Measurements from ENCODE around the gene EGLN1. TPM values are rescaled to one million over a fixed set of nuclear protein-coding genes. Genes with fewer than 3 reads are reported as not detected.

The EGLN1 gene
- total and polyA plus RNA-seq, 10 of the 15 experiments (the other 5 are each of a cell fraction or from before 2014, with no cell fraction given): 2.4 to 46.6 (median 8.7) TPM

DNA sequence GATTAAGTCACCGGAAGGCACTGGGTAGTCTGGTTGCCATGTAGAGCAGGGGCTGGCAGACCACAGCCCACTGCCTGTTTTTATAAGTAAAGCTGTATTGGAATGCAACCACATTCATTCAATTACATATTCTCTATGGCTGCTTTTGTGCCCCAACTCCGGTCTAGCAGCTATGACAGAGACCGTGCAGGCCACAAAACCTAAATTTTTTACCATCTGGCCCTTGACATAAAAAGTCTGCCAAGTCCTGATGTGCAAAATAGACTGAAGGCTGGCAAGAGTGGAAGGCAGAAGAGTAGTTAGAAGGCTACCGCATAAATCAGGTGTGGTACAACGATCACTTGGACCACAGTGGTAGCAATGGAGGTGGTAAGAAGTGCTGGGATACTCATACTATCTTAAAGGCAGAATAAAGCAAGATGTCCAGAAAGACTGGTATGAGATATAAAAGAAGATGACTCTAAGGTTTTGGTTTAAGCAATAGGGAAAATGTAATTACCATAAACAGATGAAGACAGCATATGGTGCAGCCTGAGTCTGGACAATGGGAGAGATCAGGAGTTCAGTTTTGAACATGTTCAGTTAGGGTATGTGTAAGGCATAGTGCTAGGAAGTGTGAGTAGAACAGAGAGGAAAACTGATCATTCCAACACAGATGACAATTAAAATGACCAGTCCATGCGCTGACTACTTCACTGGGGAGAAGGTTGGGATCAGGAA is 37.2 kb downstream of the EGLN1 start:
- BruUV-seq (replicated peaks): no TSS peak
- Histone ChIP-seq H3K4me1 (ENCODE audit: control insufficient read depth, insufficient read depth, low read length) (no peaks in the 10 kb centered on the region), H3K4me3 (no peak overlapping the region)

DNA sequence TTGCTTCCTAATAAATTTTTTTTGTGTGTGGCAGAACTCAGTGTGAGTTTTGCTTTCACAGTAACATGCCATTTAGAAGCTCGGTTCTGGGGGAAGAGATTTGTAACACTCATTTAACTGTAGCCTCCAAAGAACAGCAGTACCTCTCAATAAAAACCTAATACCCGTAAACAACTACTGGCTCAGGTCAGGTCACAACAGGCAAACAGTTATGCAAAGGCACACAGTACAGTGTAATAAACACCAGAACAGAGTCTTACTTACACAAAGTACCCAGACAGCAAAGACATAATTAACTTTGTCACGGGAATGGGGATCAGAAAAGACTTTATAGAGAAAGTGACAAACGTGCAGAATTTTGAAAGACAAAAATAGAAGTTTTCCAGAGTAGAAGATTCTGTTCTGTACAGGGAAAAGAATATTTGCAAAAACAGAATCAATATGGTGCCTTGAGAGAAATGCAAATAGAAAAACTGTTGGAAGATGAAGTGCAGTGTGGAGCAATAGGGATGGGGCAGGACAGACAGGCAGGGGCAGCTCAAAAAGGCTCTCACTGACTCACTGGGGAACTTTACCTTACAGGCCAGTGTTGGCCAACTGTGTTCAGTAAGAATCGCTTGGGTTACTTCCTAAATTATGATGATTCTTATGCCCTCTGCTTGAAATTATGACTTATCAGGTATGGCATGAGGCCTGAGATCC is 38.8 kb downstream of the EGLN1 start:
- RAD21 ChIA-PET (ENCODE audit: unreplicated experiment): no interaction called here
- Histone ChIP-seq H3K9ac (ENCODE audit: control insufficient read depth, insufficient read depth, low read length) (no peak overlapping the region), H2AFZ (ENCODE audit: control insufficient read depth, low read depth, low read length) (no peak overlapping the region), H3K79me2 (ENCODE audit: control insufficient read depth, insufficient read depth, low read length) (peaks cover 40% of the 10 kb centered on the region), H3K27me3 (replicated peaks in 1 of 2; ENCODE audit: control insufficient read depth in 2 of 2, insufficient read depth in 2 of 2, low read length in 1 of 2) (no peaks in the 10 kb centered on the region), H4K20me1 (ENCODE audit: control insufficient read depth, insufficient read depth) (peaks cover 2% of the 10 kb centered on the region; the same call in 1 of the 2 replicates), H3K4me1 (ENCODE audit: control insufficient read depth, insufficient read depth, low read length) (peaks cover 6% of the 10 kb centered on the region; the same call in 1 of the 2 replicates), H3K27ac (ENCODE audit: control insufficient read depth, insufficient read depth) (no peak overlapping the region), H3K4me2 (ENCODE audit: control insufficient read depth, insufficient read depth) (no peak overlapping the region), H3K9me3 (replicated peaks; ENCODE audit: control insufficient read depth, insufficient read depth, low read length) (no peaks in the 10 kb centered on the region), H3K36me3 (ENCODE audit: control insufficient read depth in 2 of 2, insufficient read depth in 2 of 2, low read length in 1 of 2) (no peaks in the 10 kb centered on the region; a peak in 1 of 4 replicates), H3K4me3 (no peak overlapping the region)
- DNase-seq (ENCODE audit: low read depth, low spot score): no peak
- FAIRE-seq: no peak
- ATAC-seq: no peak
- intact Hi-C loops (cut with micrococcal nuclease; ENCODE audit: unreplicated experiment) (no loop called here), in situ Hi-C loops (cut with MboI) (no loop called here)
- WGBS (ENCODE audit: insufficient coverage, insufficient replicate concordance, low lambda C conversion rate, missing lambda C conversion rate): 46% methylated on average over 5 of the region's 5 CpGs
- SMC1A ChIA-PET (ENCODE audit: uncharacterized antibody, unreplicated experiment): interaction anchor here (1.0 kb wide), 1 partner anchor 8 kb away, joined by 3 read pairs; no protein-coding TSS in a partner anchor
- POLR2A ChIA-PET: no interaction called here
- no TSS peak for BruUV-seq (replicated peaks)
- CTCF ChIA-PET: no interaction called here
- TF ChIP-seq SREBF2 (IDR thresholded peaks at IDR 0.05; ENCODE audit: low read length) (no peak), KDM1A (IDR thresholded peaks at IDR 0.05; ENCODE audit: borderline replicate concordance) (no peak), CBX3 (IDR thresholded peaks at IDR 0.05; ENCODE audit: borderline replicate concordance, low read depth) (no peak), CBFB (IDR thresholded peaks at IDR 0.05; ENCODE audit: low read depth) (no peak), ESRRA (IDR thresholded peaks at IDR 0.05; ENCODE audit: low read length) (no peak), POU2F2 (IDR thresholded peaks at IDR 0.05; ENCODE audit: borderline replicate concordance, low read depth, low read length) (no peak), EED (IDR thresholded peaks at IDR 0.05; ENCODE audit: low read depth) (no peak), RBBP5 (conservative IDR thresholded peaks at IDR 0.05) (no peak), YBX1 (IDR thresholded peaks at IDR 0.05) (no peak), ZSCAN29 (IDR thresholded peaks at IDR 0.05) (no peak)
- TF ChIP-seq, protein P1, sequence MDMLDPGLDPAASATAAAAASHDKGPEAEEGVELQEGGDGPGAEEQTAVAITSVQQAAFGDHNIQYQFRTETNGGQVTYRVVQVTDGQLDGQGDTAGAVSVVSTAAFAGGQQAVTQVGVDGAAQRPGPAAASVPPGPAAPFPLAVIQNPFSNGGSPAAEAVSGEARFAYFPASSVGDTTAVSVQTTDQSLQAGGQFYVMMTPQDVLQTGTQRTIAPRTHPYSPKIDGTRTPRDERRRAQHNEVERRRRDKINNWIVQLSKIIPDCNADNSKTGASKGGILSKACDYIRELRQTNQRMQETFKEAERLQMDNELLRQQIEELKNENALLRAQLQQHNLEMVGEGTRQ (IDR thresholded peaks at IDR 0.05; ENCODE audit: borderline replicate concordance, low read depth, low read length): no peak
- TF ChIP-seq, protein P2, sequence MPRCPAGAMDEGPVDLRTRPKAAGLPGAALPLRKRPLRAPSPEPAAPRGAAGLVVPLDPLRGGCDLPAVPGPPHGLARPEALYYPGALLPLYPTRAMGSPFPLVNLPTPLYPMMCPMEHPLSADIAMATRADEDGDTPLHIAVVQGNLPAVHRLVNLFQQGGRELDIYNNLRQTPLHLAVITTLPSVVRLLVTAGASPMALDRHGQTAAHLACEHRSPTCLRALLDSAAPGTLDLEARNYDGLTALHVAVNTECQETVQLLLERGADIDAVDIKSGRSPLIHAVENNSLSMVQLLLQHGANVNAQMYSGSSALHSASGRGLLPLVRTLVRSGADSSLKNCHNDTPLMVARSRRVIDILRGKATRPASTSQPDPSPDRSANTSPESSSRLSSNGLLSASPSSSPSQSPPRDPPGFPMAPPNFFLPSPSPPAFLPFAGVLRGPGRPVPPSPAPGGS (IDR thresholded peaks at IDR 0.05; ENCODE audit: borderline replicate concordance, insufficient read depth, low read depth, low read length, poor library complexity, severe bottlenecking): no peak

More for the DNA sequence above, 37.2 kb downstream of the EGLN1 start:
- Histone ChIP-seq H3K27me3 (replicated peaks in 1 of 2; ENCODE audit: control insufficient read depth in 2 of 2, insufficient read depth in 2 of 2, low read length in 1 of 2) (no peaks in the 10 kb centered on the region), H2AFZ (ENCODE audit: control insufficient read depth, low read depth, low read length) (no peak overlapping the region), H3K9ac (ENCODE audit: control insufficient read depth, insufficient read depth, low read length) (no peak overlapping the region), H3K79me2 (ENCODE audit: control insufficient read depth, insufficient read depth, low read length) (peaks cover 34% of the 10 kb centered on the region), H3K27ac (ENCODE audit: control insufficient read depth, insufficient read depth) (no peak overlapping the region), H3K9me3 (replicated peaks; ENCODE audit: control insufficient read depth, insufficient read depth, low read length) (no peaks in the 10 kb centered on the region), H3K36me3 (ENCODE audit: control insufficient read depth in 2 of 2, insufficient read depth in 2 of 2, low read length in 1 of 2) (no peaks in the 10 kb centered on the region), H3K4me2 (ENCODE audit: control insufficient read depth, insufficient read depth) (no peak overlapping the region), H4K20me1 (ENCODE audit: control insufficient read depth, insufficient read depth) (peaks cover 2% of the 10 kb centered on the region; the same call in 1 of the 2 replicates)
- CTCF ChIA-PET: no interaction called here
- no peak for ATAC-seq
- POLR2A ChIA-PET: no interaction called here
- WGBS (ENCODE audit: insufficient coverage, insufficient replicate concordance, low lambda C conversion rate, missing lambda C conversion rate): 98% methylated on average over 6 of the region's 6 CpGs
- intact Hi-C loops (cut with micrococcal nuclease; ENCODE audit: unreplicated experiment) (no loop called here), in situ Hi-C loops (cut with MboI) (no loop called here)
- SMC1A ChIA-PET (ENCODE audit: uncharacterized antibody, unreplicated experiment): interaction anchor here (2.0 kb wide), 1 partner anchor 10 kb away, joined by 9 read pairs; no protein-coding TSS in a partner anchor
- TF ChIP-seq SIN3A (IDR thresholded peaks at IDR 0.05; ENCODE audit: low read depth, low read length): no peak
- RAD21 ChIA-PET (ENCODE audit: unreplicated experiment): no interaction called here
- no peak for DNase-seq (ENCODE audit: low read depth, low spot score)
- no peak for FAIRE-seq

Data from GM12878 (cell line).